GM18507 (cell line): ENCODE data around the gene CCDC154.
A peak's percentile ranks its signal among the peaks of the same experiment; 100 is the strongest.
"Not testable (repeated sequence)": the region's sequence is repeated elsewhere in the genome, so short reads cannot be mapped to it uniquely, and the experiment has no call there.

Source experiments
- DNase-seq: peaks from one replicate; pipeline ENCODE4 v3.0.0; 2011; ENCODE audit warnings: low read depth; ENCODE audit not compliant: insufficient read length; ENCODE audit errors: extremely low spot score
- FAIRE-seq: peaks from 2 replicates; lab custom pipeline; 2011; peaks lifted over from hg19 to GRCh38; lab: Jason Lieb, UNC

The CCDC154 gene

DNA sequence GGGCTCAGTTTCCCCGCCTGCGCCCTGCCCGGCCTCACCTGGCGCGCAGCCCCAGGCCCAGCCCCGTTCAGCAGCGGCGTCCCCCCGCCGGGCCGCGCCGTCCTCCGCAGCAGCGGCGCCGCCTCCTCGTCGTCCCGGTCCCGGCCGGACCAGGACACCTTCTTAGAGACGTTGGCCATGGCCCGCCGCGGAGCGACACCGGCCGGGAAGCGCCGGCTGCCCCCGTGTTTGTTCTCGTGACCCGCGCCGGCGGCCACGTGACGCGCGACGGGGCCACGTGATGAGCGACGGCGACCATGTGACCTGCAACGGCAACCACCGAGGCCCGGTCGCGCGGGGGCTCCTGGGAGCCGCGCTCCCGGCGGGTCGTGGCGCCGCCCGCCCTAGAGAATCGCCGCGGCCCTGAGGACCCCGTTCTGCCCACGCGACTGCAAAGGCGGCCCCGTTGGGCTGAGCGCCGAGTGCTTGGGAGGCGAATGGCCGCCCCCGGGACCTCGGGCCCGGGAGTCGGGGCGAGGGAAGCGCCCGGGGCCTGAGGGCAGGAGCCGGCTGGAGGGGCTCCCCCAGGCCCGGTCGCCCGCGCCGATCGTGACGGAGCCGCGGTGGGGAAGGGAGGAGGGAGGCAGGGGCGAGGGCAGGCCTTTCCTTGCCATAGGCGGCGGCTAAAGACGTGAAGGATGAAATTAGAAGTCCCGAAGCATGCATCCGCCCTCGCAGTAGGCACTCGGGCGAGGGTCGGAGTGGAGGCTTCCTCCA lies 30.6 kb upstream of the CCDC154 start, which contains the start of gene CLCN7:
TSS of gene CLCN7 (minus strand) at position 233 of the 756 bp plus-strand sequence. CDS start at position 179, 54 bp downstream.
- FAIRE-seq (peak; percentile 91), DNase-seq (peak; percentile 98)

DNA sequence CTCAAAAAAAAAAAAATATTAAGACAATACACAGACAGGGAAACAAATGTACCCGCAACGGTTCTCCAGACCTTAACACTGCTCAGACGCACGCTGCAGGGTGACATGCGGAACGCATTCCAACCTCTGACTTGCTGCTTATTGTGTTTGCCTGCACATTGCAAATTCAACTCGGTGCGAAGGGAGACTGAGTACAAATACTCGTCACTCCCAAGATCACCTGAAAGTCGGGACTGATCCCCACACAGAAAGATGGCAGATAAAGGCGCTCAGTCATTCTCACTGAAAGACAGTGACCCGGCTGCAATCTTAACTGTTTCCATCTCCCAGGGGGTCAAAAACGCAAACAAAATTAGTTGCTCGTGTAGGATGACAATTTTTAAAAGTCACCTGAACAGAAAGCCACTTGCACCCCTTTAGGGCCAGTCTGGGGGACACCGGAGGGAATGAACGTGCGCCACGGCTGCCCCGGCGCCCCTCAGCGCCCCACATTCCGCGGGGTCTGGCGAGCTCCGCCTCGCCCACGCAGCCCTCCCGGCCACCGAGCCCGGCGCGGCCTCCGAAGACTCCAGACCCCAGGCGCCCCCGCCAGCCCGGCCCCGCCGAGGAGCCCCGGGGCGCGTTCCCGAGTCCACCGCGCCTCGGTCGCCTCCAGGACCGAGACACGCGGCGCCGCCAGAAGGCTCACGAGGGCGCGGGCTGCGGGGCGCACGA lies 29.9 kb upstream of the CCDC154 start:
- FAIRE-seq (no peak), DNase-seq (no peak)

DNA sequence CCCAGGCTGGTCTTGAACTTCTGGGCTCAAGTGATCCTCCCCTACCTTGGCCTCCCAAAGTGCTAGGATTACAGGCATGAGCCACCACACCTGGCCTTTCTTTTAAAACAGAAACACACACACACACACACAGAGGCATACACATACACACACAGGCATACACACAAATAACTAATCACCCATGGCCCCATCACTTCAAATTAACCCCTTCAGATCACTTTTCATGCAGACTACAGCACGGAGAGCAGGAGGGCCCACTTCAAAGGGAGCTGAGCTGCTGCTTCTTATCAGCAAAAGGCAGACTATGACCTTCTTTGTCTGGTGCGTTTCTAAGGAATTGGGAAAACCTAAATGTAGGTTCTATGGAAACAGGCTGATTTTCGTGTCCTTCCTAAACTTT lies 28.6 kb upstream of the CCDC154 start:
- no peak for DNase-seq
- no peak for FAIRE-seq

DNA sequence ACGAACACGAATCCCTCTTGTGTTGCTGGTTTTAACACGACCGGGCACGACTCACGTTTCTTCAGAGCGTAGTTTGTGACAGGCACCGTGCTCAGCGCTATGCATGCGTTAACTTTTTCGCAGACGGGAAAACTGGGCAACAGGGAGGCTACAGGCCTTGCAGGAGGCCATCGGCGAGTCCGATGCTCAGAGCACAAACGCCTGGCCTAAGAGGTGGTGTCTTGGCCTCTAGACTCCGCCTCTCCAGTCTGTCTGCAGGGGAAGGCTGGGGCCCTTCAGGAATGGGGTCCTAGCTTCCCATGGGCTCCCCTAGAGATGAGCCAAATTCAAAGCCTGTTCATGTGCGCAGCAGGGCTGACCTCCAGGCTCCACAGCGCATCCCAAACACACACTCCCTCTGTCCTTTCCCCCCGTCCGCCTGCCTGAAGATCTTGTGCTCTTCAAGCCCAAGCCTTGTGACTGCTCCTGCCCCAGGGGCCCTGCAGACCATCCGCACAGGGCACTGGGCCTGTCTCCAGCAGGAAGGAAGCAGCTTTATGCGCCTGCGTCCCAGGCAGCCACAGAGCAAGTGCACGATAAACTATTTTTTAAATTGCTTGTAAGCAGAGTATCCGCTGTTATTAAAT lies 27.3 kb upstream of the CCDC154 start:
- no peak for FAIRE-seq
- no peak for DNase-seq

DNA sequence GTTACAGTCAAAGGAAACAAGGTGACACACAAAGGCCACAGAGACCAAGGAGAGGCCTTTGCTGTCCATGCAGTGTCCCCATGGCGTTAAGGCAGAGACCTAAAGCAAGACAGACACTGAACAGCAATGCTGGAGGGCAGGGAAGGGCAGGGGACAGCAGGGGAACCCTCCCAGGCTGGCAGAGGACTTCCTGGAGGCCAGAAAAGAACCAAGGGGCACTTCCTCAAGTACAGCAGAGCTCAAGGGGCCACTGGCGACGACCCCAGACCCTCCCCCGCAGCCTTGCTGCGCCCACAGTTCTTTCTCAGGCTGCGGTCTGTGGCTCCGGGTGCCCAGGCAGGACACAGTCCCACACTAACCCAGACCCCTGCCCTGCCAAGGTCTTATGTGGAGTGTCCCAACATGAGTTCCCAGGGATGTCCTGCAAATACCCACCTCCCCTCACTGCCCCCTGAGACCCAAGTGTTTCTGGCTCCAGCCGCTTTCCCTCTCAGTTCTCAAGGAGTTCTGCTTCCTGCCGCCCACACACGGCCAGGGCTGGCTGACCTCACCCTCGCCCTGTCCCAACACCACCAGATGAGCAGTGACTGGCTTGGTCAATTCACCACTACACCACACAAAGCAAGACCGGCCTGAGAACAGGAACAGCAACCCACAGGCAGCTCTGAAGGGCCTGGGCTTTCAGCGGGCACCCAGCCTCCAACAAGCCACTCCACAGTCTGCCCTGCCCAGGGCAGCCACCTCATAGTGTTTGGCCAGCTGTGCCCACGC lies 26.3 kb upstream of the CCDC154 start:
- FAIRE-seq (peak; percentile 38), DNase-seq (no peak)

DNA sequence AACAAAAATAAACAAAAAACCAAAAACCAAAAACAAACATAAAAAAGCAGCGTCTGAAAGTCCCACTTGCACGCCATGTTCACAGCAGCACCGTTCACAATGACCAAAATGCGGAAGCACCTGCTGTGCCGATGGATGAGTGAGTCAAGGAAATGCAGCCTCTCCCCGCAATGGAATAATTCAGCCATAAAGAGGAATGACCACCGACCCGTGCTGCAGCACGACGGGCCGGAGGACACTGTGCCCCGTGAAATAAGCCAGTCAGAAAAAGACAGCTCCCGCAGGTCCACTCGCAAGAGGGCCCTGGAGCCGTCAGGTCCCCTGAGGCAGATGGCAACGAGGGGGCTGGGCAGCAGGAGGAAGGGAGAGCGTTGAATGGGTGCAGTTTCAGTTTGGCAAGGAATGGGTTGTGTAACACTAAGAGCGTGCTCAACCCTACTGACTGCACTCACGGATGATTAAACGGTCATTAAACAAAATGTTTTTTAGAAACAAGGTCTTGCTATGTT lies 25.4 kb upstream of the CCDC154 start:
- FAIRE-seq = peak; percentile 46
- DNase-seq = no peak

DNA sequence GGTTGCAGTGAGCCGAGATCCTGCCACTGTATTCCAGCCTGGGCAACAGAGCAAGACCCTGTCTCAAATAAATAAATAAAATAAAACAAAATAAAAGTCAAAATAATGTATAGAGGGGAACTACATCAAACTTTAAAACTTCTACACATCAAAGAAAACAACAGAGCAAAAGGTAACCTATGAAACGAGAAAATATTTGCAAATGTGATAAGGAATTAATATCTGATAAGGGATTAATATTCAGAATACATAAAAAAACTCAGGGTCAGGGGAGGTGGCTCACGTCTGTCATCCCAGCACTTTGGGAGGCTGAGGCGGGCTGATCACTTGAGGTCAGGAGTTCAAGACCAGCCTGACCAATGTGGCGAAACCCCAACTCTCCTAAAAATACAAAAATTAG lies 24.8 kb upstream of the CCDC154 start:
- not testable (repeated sequence) for FAIRE-seq, DNase-seq

DNA sequence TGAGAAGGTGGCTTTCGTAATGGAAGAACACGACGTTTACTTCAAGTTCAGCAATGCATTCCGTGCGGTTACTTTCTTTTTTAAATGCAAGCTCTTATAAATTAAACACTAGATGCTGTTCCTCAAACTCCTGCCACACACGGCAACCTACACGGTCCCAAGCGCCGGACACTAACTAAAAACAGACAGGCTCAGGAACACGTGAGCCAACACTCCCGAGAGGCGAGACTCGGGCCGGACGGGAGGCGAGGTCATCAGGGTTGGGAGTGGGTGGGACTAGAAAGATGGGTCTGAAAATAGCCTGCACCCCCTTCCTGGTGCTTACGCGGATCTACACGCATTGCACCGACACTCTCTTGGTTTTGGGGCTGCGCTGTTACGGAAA lies 24.1 kb upstream of the CCDC154 start:
- DNase-seq (no peak), FAIRE-seq (no peak)

DNA sequence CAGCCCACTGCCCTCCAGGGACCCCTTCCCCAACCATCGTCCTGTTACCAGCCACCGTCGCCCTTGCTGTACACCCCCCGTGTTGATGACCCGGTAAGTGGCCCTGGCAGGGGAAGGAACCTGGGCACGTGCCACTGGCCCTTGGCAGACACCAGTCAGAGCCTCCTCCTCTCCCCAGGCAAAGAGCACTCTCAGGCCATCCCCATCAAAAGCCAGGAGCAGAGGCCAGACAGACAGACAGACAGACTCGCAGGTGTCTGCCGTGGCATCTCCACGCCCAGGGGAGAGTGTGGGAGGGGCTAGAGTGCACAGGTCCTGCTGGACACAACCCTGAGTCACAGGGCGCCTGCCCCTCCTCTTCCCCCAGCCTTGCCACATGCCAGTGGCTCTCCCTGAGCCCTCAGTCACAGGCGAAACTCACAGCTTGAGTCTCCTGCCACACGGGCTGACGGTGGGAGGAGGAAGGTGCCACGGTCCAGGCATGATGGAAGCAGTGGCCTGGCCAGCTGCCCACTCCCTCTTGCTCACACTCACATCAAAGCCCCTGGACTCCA lies 22.7 kb upstream of the CCDC154 start:
- DNase-seq = no peak
- FAIRE-seq = no peak

DNA sequence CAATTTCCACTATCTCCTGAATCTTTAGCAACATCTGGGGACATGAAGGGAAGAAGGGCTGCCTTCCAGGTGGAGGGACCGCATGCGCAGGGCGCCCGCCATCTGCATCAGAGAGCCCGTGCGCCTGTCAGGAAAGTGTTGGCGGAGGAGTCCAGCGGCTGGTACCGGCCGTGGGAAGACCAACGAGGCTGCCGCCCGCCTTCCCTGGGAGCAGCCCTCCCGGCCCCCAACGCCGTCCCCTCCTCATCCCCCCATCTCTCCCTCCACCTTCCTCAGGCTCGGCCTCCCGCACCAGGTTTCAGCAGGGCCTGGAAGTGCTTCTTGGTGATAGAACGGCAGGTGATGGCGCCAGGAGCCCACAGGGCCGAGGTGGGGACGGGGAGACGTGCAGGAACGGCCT lies 21.7 kb upstream of the CCDC154 start:
- DNase-seq (no peak), FAIRE-seq (no peak)

DNA sequence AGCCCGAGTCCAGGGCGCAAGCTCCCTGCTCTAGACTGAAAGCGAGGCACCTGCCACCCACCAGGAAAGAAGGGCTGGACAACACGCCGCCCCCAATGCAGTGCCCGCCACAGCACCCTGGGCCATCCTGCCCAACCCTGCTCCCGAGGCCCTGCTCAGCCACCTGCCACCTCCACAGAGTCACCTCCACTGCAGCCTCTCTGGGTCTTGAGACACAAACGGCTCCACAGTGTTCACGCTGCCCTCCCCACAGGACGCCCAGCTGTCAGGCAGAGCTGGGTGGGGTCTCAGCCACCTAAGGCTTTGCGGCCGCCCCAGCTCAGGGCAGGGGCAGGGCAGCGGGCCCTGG lies 21.2 kb upstream of the CCDC154 start:
- DNase-seq (no peak), FAIRE-seq (no peak)

DNA sequence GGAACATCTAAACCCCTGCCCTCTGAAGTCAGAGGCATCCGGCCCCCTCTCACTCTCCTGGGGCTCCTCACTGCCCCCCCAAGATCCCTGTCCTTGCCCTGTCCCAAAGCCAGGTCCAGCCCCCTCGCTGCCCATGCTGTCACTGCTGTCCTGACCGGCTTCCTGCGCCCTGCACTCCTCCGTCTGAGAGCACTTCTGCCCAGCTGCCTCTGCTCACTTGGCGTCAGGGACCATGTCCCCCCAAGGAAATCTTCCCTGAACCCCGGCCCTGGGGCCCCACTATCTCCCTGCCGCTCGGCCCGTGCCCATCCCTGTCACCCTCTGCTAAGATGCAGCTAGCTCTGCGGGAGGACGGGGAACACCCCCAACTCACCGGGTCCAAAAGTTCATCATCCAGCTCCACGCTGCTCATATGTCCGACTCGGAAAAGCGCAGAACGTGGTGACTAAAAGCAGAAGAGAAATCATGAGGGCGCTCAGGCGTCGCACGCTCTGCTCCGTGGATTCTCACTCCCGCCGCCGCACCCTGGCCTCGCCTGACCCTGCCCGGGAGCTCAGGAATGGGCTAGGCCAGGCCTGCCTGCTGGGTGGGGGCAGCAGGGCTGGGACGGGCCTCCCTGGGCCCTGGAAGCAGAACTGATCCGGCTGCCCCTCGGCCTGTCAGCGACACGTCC lies 20.7 kb upstream of the CCDC154 start:
- FAIRE-seq = no peak
- DNase-seq = no peak

DNA sequence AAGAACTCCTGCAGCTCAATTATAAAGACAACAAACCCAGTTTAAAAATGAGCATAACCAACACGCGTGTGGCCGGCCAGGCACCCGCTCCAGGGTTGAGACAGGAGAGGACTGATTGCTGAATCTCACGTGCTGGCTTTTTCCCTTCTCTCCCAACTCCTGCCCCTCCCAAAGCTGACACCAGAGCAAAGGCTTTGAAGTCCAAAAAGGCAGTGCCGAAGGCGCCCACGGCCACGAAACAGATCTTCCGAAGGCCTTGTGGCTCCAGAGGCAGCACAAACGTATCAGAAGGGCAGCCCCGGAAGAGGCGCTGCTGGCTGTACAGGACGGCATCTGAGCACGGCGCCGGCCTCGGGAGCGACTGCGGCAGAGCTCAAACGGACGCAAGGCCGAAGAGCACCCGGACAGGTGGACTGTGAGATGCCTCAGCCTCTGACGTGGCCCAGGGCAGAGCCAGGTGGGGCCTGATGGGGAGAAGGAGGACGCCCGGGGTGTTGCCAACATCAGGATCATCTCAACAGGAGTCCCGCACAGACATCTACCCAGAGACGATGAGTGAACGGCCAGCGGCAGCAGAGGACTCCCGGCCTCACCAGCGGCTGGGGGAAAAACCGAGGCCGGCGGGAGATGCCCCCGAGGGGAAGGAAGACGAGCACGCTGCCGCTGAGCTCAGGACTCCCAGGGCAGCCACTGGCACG lies 20.0 kb upstream of the CCDC154 start:
- DNase-seq = no peak
- FAIRE-seq = no peak

DNA sequence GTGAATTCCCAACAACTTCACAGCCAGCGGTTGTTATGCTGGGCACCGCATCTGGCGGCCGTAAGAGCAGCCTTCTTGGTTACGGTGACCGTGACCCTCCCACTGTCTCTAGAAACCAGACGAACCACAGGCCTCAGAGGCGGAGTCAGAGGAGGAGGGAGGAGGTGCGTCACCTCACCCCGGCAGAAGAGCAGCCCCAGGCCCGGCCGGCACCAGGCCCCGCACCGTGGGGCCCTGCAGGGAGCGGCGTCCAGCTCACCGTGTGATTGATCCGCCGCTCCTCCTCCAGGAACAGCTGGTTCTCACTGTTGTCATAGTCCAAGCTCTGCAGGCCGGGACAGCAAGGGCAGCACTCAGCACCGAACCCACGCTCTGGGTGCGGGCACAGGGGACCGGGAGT lies 16.8 kb upstream of the CCDC154 start:
- FAIRE-seq (no peak), DNase-seq (no peak)

DNA sequence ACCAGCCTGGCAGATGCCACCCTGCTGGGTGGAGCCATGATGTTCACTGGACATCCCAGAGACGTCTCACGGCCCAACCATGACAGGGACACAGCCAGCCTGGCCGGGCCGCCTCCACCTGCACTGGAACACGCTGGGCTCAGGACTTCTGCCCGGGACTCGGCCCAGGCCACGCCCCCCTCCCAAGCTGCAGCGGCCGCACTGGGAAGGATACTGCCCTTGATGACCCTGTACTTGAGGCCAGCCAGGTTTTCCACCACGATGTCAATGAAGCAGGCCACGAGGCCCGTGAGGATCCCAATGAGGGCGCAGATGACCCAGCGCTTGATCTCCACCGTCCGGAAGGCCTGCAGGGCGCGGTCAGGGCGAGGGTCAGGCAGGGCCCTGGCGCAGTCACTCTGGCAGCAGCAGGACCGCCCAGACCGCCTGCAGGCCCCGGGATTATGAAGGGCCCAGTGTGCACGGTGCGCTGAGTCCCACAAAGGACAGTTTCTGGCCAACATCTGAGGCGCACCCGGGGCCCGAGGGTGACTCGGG lies 16.3 kb upstream of the CCDC154 start:
- FAIRE-seq (no peak), DNase-seq (no peak)

DNA sequence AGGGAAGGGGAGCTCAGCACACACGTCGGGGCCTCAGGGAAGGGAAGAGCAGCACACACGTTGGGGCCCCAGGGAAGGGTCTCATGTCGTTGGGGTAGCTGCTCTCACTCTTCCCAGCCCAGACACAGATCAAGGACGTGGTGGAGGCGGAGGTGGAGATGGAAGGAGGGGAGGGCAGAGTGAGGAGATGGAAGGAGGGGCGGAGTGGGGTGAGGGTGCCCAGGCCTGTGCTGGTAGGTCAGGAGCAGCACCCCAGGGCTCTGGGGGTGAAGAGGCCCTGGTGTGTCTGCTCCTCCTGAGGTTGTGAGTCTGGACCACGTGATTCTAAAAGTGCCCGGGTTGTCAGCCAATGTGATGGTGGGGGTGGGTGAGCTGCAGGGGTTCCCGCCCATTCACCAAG lies 15.6 kb upstream of the CCDC154 start:
- FAIRE-seq = no peak
- DNase-seq = no peak

DNA sequence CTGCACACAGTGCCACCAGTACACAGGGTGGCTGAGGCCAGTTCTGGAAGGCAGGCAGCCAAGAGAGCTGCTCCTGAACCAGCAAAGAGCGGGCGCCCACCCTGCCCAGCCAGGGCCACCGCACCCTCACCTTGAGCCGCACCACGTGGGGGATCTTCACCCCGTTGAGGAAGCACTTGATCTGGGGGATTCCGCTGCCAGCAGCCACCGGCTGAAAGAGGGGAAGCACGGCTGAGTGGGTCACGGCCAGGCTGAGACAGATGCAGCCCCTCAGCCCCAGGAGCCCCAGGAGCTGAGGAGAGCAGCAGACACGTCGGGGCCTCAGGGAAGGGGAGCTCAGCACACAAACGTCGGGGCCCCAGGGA lies 14.6 kb upstream of the CCDC154 start:
- DNase-seq (no peak), FAIRE-seq (peak; percentile 53)

DNA sequence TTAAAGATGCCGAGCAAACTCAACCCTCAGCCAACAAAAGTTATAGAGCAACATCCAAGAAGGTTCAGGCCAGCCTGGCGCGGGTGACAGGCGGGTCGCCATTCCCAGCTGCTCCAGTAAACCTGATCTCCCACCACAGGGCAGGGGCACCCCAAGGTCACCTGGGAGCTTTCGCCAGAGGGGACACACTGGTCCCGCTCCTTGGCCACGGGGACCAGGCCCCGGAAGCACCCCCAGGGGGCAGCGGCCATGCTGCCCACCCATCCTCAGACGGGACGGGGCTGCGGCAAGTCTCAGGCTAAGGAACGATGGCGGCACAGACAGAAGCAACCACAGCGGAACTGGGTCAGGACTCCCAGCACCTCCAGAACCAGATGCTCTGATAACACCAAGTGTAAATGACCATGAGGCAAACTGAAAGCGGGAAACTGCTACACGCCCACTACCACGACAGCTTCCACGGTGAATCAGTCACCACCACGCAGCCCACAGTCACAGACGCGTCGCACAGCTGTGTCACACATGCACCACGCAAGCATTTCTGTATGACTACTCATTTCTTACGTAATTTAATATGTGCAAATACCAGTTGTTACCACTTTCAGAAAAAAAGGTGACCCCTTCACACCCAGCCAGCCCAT lies 14.1 kb upstream of the CCDC154 start:
- FAIRE-seq = no peak

More for the DNA sequence above, 14.1 kb upstream of the CCDC154 start:
- DNase-seq = no peak
